H9 (cell line): Measurements from ENCODE around the gene MYO1E. TPM values are rescaled to one million over a fixed set of nuclear protein-coding genes. Genes with fewer than 3 reads are reported as not detected.

ENCODE experiments used
- DNase-seq: peaks from one replicate; pipeline ENCODE4 v3.0.0-alpha.2; 2017
- H2AFZ ChIP-seq: one replicate; pipeline ENCODE4 v1.6.1; 2013; ENCODE audit warnings: mild to moderate bottlenecking, low read length, control low read depth, moderate library complexity
- H2AK5ac ChIP-seq: 2 replicates; pipeline ENCODE4 v1.6.1; 2013; ENCODE audit warnings: low read length, control low read depth, mixed read lengths; ENCODE audit not compliant: insufficient read length
- H2BK120ac ChIP-seq: one replicate; pipeline ENCODE4 v1.6.1; 2013; ENCODE audit warnings: low read depth, mild to moderate bottlenecking, low read length, control low read depth, inconsistent platforms; ENCODE audit not compliant: poor library complexity, severe bottlenecking
- H2BK12ac ChIP-seq: 2 replicates; pipeline ENCODE4 v1.6.1; 2013; ENCODE audit warnings: low read length, control low read depth, mixed read lengths, low read depth; ENCODE audit not compliant: insufficient read length
- H2BK15ac ChIP-seq: 2 replicates; pipeline ENCODE4 v1.6.1; 2013; ENCODE audit warnings: low read depth, low read length, control low read depth
- H2BK20ac ChIP-seq: one replicate; pipeline ENCODE4 v1.6.1; 2013; ENCODE audit warnings: low read depth, mild to moderate bottlenecking, low read length, control low read depth, inconsistent platforms; ENCODE audit not compliant: poor library complexity, severe bottlenecking
- H2BK5ac ChIP-seq: 2 replicates; pipeline ENCODE4 v1.6.1; 2013; ENCODE audit warnings: low read length, control low read depth, mixed read lengths; ENCODE audit not compliant: insufficient read length
- H3K14ac ChIP-seq: 2 replicates; pipeline ENCODE4 v1.6.1; 2013; ENCODE audit warnings: low read length, control low read depth; ENCODE audit not compliant: insufficient read depth
- H3K18ac ChIP-seq: 2 replicates; pipeline ENCODE4 v1.6.1; 2013; ENCODE audit warnings: low read depth, mild to moderate bottlenecking, mixed read lengths, low read length, control low read depth; ENCODE audit not compliant: insufficient read length
- H3K23ac ChIP-seq: 2 replicates; pipeline ENCODE4 v1.6.1; 2013; ENCODE audit warnings: low read length, control low read depth, mixed read lengths, low read depth; ENCODE audit not compliant: insufficient read length
- H3K23me2 ChIP-seq: 2 replicates; pipeline ENCODE4 v1.6.1; 2013; ENCODE audit warnings: low read depth, mild to moderate bottlenecking, mixed read lengths, low read length, control low read depth; ENCODE audit not compliant: insufficient read length, poor library complexity, severe bottlenecking
- H3K27ac ChIP-seq: 2 replicates; pipeline ENCODE4 v1.5.1; 2013; ENCODE audit warnings: low read length, control low read depth, mixed read lengths, low read depth; ENCODE audit not compliant: insufficient read length
- H3K27me3 ChIP-seq: 2 replicates; pipeline ENCODE4 v1.6.1; 2013; ENCODE audit warnings: low read length, control low read depth, inconsistent platforms; ENCODE audit not compliant: insufficient read depth
- H3K4ac ChIP-seq: 2 replicates; pipeline ENCODE4 v1.6.1; 2013; ENCODE audit warnings: low read depth, mild to moderate bottlenecking, control low read depth, inconsistent platforms, low read length, moderate library complexity
- H3K4me1 ChIP-seq: 2 replicates; pipeline ENCODE4 v1.6.1; 2013; ENCODE audit warnings: low read length, control low read depth, inconsistent platforms; ENCODE audit not compliant: insufficient read depth
- H3K4me2 ChIP-seq: 2 replicates; pipeline ENCODE4 v1.6.1; 2013; ENCODE audit warnings: low read length, control low read depth, mixed read lengths; ENCODE audit not compliant: insufficient read length, insufficient read depth
- H3K56ac ChIP-seq: 2 replicates; pipeline ENCODE4 v1.6.1; 2013; ENCODE audit warnings: low read depth, mild to moderate bottlenecking, mixed read lengths, low read length, control low read depth; ENCODE audit not compliant: insufficient read length
- H3K79me1 ChIP-seq: 2 replicates; pipeline ENCODE4 v1.6.1; 2013; ENCODE audit warnings: low read depth, mild to moderate bottlenecking, moderate library complexity, low read length, control low read depth, inconsistent platforms; ENCODE audit not compliant: insufficient read depth, poor library complexity, severe bottlenecking
- H3K79me2 ChIP-seq: 2 replicates; pipeline ENCODE4 v1.6.1; 2013; ENCODE audit warnings: low read length, control low read depth, inconsistent platforms; ENCODE audit not compliant: insufficient read depth
- H3K9ac ChIP-seq: 2 replicates; pipeline ENCODE4 v1.6.1; 2013; ENCODE audit warnings: low read length, control low read depth, mixed read lengths; ENCODE audit not compliant: insufficient read length; ENCODE audit errors: extremely low read depth
- H3K9me3 ChIP-seq: one replicate; pipeline ENCODE4 v1.6.1; 2013; ENCODE audit warnings: low read depth, low read length, inconsistent platforms; ENCODE audit not compliant: control insufficient read depth
- H3T11ph ChIP-seq: one replicate; pipeline ENCODE4 v1.6.1; 2013; ENCODE audit warnings: mild to moderate bottlenecking, low read length, control low read depth, inconsistent platforms
- H4K20me1 ChIP-seq: one replicate; pipeline ENCODE4 v1.6.1; 2013; ENCODE audit not compliant: control insufficient read depth, insufficient read length, insufficient read depth
- H4K5ac ChIP-seq: 2 replicates; pipeline ENCODE4 v1.6.1; 2013; ENCODE audit warnings: low read depth, mild to moderate bottlenecking, mixed read lengths, low read length, control low read depth; ENCODE audit not compliant: insufficient read length
- H4K8ac ChIP-seq: replicated peaks from 2 replicates; pipeline ENCODE4 v1.6.1; 2013; ENCODE audit warnings: low read length, control low read depth, mixed read lengths, low read depth; ENCODE audit not compliant: insufficient read length
- H4K91ac ChIP-seq: 2 replicates; pipeline ENCODE4 v1.6.1; 2013; ENCODE audit warnings: low read depth, mild to moderate bottlenecking, moderate library complexity, mixed read lengths, low read length, control low read depth; ENCODE audit not compliant: insufficient read length
- H3K27ac Mint-ChIP-seq, 3 experiments: 2 replicates in 2 of 3; 3 replicates in 1 of 3; pipeline ENCODE4 v1.8.0; 2020 to 2021; ENCODE audit warnings: mixed read lengths in 3 of 3, mild to moderate bottlenecking in 1 of 3, moderate library complexity in 1 of 3
- H3K27me3 Mint-ChIP-seq: 2 replicates; pipeline ENCODE4 v1.8.0; 2021; ENCODE audit warnings: low read depth, mild to moderate bottlenecking, moderate library complexity, mixed read lengths
- H3K36me3 Mint-ChIP-seq, 3 experiments: 2 replicates in 2 of 3; 3 replicates in 1 of 3; pipeline ENCODE4 v1.8.0; 2020 to 2021; ENCODE audit warnings: low read depth in 3 of 3, mixed read lengths in 3 of 3; ENCODE audit not compliant: insufficient read depth in 1 of 3
- H3K4me1 Mint-ChIP-seq, 2 experiments: 2 replicates each; pipeline ENCODE4 v1.8.0; 2020; ENCODE audit warnings: mixed read lengths in 2 of 2
- H3K4me3 Mint-ChIP-seq, 2 experiments: 2 replicates in 1 of 2; 3 replicates in 1 of 2; pipeline ENCODE4 v1.8.0; 2020 to 2021; ENCODE audit warnings: mild to moderate bottlenecking in 2 of 2, mixed read lengths in 2 of 2, moderate library complexity in 1 of 2
- H3K9me3 Mint-ChIP-seq, 2 experiments: 2 replicates in 1 of 2; 3 replicates in 1 of 2; pipeline ENCODE4 v1.8.0; 2020; ENCODE audit warnings: mild to moderate bottlenecking in 2 of 2, mixed read lengths in 2 of 2, moderate library complexity in 1 of 2
- WGBS: extraction: QIAGEN DNeasy Blood & Tissue Kit; methylation state at CpG from one replicate; pipeline ENCODE4 v1.1.7; 2013; ENCODE audit warnings: missing lambda C conversion rate, low lambda C conversion rate, mixed read lengths; ENCODE audit not compliant: insufficient read length; ENCODE audit errors: extremely low coverage; 5-methylcytosine and 5-hydroxymethylcytosine counted together
- total RNA-seq: library from RNA; stranded (reverse); gene quantifications from 2 replicates; pipeline ENCODE4 v1.2.1, GENCODE V29; 2021
- TF ChIP-seq, protein P1 (sequence below): fragments of 200-600 bp; sonication (generic); conservative IDR thresholded peaks from 3 replicates; pipeline ENCODE4 v1.8.0; 2021; ENCODE audit warnings: antibody characterized with exemption, mild to moderate bottlenecking

The MYO1E gene
- total RNA-seq, 1 experiment from 2014 or later = 235 TPM

DNA sequence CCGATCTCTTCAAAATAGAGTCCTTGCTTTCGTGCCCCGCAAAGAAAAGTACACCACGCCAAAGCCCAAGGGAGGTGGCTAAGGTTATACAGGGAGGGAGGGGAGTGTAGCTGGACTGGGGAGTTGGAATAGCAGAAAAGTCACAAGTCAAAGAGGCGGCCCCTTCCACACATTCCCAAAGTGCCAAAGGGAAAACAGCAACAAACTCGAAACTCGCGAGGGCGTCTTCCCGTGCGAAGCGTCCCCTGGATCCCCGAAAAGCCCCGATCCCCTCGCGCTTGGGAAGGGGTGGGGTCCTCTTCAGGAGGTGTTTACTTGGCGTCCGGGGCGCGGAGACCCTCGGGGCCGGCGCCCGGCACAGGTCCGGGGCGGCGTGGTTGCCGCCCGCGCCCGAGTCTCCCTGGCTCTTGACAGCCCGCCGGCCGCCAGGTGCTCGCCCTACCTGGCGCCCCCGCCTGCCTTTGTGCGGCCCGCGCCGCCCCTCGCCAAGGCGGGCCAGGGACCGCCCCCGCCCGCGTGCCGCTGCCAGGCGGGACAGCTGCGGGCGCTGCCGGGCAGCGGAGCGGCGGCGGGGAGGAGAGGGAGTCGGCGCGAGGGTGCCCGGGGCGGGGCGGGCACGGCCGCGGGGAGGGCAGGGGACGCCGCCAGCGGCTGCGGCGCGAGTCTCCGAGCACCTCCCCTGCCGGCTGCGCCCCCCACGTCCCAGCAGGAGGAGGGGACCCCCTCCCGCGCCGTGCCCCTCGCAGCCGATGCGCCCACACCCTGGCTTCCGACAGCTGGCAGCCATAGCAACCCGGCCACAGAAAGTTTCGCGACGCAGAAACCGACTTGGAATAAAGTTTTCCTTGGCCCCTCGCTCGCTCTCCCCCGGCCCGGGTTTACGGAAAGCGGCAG, 966 bp downstream of the MYO1E start:
- Histone ChIP-seq H3K27me3 (no peaks in the 10 kb centered on the region; the same call in 1 of the 2 replicates), H3K23me2 (peaks cover 15% of the 10 kb centered on the region), H3K27ac (no peak overlapping the region), H3K23ac (no peak overlapping the region), H2AFZ (no peak overlapping the region), H2BK120ac (peak overlapping the region; percentile 40), H3K79me2 (peaks cover 9% of the 10 kb centered on the region; the same call in 1 of the 2 replicates), H3K4me2 (peak overlapping the region; percentile 82), H2AK5ac (no peak overlapping the region), H4K5ac (no peak overlapping the region), H4K20me1 (no peaks in the 10 kb centered on the region), H3K79me1 (peaks cover 6% of the 10 kb centered on the region), H3K14ac (peak overlapping the region; percentile 98), H3K4ac (peak overlapping the region; percentile 4; the same call in 1 of the 2 replicates), H3K18ac (peak overlapping the region; percentile 96), H2BK20ac (no peak overlapping the region), H4K91ac (no peak overlapping the region), H2BK15ac (no peak overlapping the region), H2BK5ac (no peak overlapping the region), H3T11ph (no peak overlapping the region), H2BK12ac (no peak overlapping the region), H3K9me3 (no peaks in the 10 kb centered on the region), H3K56ac (no peak overlapping the region), H3K4me1 (no peaks in the 10 kb centered on the region), H3K9ac (peak overlapping the region; percentile 69), H4K8ac (no peak overlapping the region)
- WGBS = no CpG with 5 or more reads among the region's 93 CpGs
- Mint-ChIP-seq H3K27ac (peak overlapping the region in 1 of 3 experiments; percentile 71; a peak in 2 of 7 replicates), H3K4me3 (peak overlapping the region; percentile 88 to 94), H3K36me3 (peaks cover 2 to 19% (median 9%) of the 10 kb centered on the region in 3 experiments; a peak in 6 of 7 replicates), H3K9me3 (peaks cover 2 to 3% of the 10 kb centered on the region in 2 experiments; a peak in 4 of 5 replicates), H3K4me1 (peaks cover 24 to 37% of the 10 kb centered on the region in 2 experiments), H3K27me3 (peaks cover 2% of the 10 kb centered on the region)
- TF ChIP-seq, protein P1, sequence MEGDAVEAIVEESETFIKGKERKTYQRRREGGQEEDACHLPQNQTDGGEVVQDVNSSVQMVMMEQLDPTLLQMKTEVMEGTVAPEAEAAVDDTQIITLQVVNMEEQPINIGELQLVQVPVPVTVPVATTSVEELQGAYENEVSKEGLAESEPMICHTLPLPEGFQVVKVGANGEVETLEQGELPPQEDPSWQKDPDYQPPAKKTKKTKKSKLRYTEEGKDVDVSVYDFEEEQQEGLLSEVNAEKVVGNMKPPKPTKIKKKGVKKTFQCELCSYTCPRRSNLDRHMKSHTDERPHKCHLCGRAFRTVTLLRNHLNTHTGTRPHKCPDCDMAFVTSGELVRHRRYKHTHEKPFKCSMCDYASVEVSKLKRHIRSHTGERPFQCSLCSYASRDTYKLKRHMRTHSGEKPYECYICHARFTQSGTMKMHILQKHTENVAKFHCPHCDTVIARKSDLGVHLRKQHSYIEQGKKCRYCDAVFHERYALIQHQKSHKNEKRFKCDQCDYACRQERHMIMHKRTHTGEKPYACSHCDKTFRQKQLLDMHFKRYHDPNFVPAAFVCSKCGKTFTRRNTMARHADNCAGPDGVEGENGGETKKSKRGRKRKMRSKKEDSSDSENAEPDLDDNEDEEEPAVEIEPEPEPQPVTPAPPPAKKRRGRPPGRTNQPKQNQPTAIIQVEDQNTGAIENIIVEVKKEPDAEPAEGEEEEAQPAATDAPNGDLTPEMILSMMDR = no peak
- DNase-seq = no peak
